ENCODE results near the gene S1PR5. TPM values are rescaled to one million over a fixed set of nuclear protein-coding genes. Genes with fewer than 3 reads are reported as not detected.

Gene S1PR5
- total and polyA plus RNA-seq, 2 of the 8 experiments (the other 6 are each of a cell fraction or from before 2014, with no cell fraction given): 2.4 to 8.6 TPM

GRCh38 chr19:10523135-10523636, 5.9 kb upstream of the S1PR5 start:
- Histone ChIP-seq H3K79me1 (ENCODE audit: low read depth, low read length) (no peaks in the 10 kb centered on the region), H3K23ac (ENCODE audit: insufficient read length) (no peak overlapping the region), H3K36me3 (ENCODE audit: control insufficient read depth in 2 of 4, insufficient read depth in 4 of 4, low read length in 3 of 4) (no peaks in the 10 kb centered on the region), H2AFZ (ENCODE audit: low read length) (no peak overlapping the region), H2BK15ac (ENCODE audit: low read length) (no peak overlapping the region), H3K27me3 (replicated peaks in 1 of 4; ENCODE audit: control insufficient read depth in 3 of 4, extremely low read depth in 1 of 4, insufficient read depth in 3 of 4, low read length in 3 of 4) (peaks cover 7 to 14% (median 13%) of the 10 kb centered on the region in 4 experiments; a peak in 6 of 7 replicates), H4K8ac (ENCODE audit: extremely low read depth, insufficient read depth, low read length) (no peak overlapping the region), H3K56ac (replicated peaks; ENCODE audit: insufficient read length, low read depth, low read length) (no peak overlapping the region), H3K4me1 (replicated peaks in 1 of 4; ENCODE audit: control insufficient read depth in 3 of 4, insufficient read depth in 4 of 4, low read length in 3 of 4) (peaks cover 0 to 8% (median 4%) of the 10 kb centered on the region in 4 experiments; a peak in 3 of 7 replicates), H3K9me3 (ENCODE audit: insufficient read depth in 2 of 2, low read depth in 1 of 2, low read length in 1 of 2) (no peaks in the 10 kb centered on the region), H3K4me2 (ENCODE audit: insufficient read depth in 1 of 2, low read depth in 2 of 2, low read length in 2 of 2) (no peak overlapping the region), H3K4ac (replicated peaks; ENCODE audit: insufficient read length, low read depth, low read length) (no peak overlapping the region), H3K18ac (ENCODE audit: extremely low read depth, low read length) (no peak overlapping the region), H4K20me1 (replicated peaks in 1 of 2; ENCODE audit: control insufficient read depth in 1 of 2, insufficient read depth in 2 of 2, low read length in 2 of 2) (no peaks in the 10 kb centered on the region), H2BK12ac (ENCODE audit: low read depth, low read length) (no peak overlapping the region), H4K91ac (replicated peaks; ENCODE audit: insufficient read length, low read length) (no peak overlapping the region), H2BK5ac (ENCODE audit: low read depth, low read length) (no peak overlapping the region), H3K27ac (ENCODE audit: low read depth, low read length) (no peak overlapping the region), H3K4me3 (ENCODE audit: extremely low read depth in 1 of 4, insufficient read depth in 2 of 4, low read depth in 3 of 4, low read length in 4 of 4) (no peak overlapping the region), H3K14ac (ENCODE audit: insufficient read length) (no peak overlapping the region), H3K23me2 (ENCODE audit: low read depth, low read length) (peaks cover 2% of the 10 kb centered on the region; the same call in 1 of the 2 replicates), H4K5ac (ENCODE audit: insufficient read length, low read depth, low read length) (no peak overlapping the region), H2BK20ac (ENCODE audit: low read length) (no peak overlapping the region), H2BK120ac (replicated peaks; ENCODE audit: low read depth, low read length) (no peak overlapping the region), H3K79me2 (ENCODE audit: control insufficient read depth in 1 of 2, insufficient read depth in 2 of 2, low read length in 2 of 2) (no peaks in the 10 kb centered on the region), H3K9ac (replicated peaks in 1 of 4; ENCODE audit: extremely low read depth in 1 of 4, low read depth in 3 of 4, low read length in 3 of 4) (no peak overlapping the region), H2AK5ac (ENCODE audit: low read depth, low read length) (no peak overlapping the region)
- FAIRE-seq (no peak), DNase-seq (ENCODE audit: low read depth in 1 of 2, low spot score in 2 of 2) (no peak)
- no peak for TF ChIP-seq CREB1 (IDR thresholded peaks at IDR 0.05)
- CTCF ChIA-PET (ENCODE audit: partially characterized antibody): interaction anchor here (0.5 to 2.2 kb wide), 6 partner anchors 9 to 55 kb away, joined by 4 to 10 read pairs (median 8); no protein-coding TSS in a partner anchor
- POLR2A ChIA-PET (ENCODE audit: partially characterized antibody): interaction anchor here (1.0 to 1.5 kb wide), 3 partner anchors 11 to 30 kb away, joined by 3 to 4 read pairs (median 4); no protein-coding TSS in a partner anchor
- WGBS, 2 experiments (ENCODE audit: extremely low coverage in 1 of 2, insufficient coverage in 1 of 2, insufficient read length in 1 of 2, insufficient replicate concordance in 2 of 2, low coverage in 1 of 2, low lambda C conversion rate in 2 of 2, missing lambda C conversion rate in 1 of 2): 87% methylated on average over 3 of the region's 3 CpGs; no CpG with 5 or more reads in 1 of the 2 experiments

Measured in H1 (cell line).